Measurements from ENCODE around the gene GGTA1.
A peak's percentile ranks its signal among the peaks of the same experiment; 100 is the strongest.
"Not testable (repeated sequence)": the region's sequence is repeated elsewhere in the genome, so short reads cannot be mapped to it uniquely, and the experiment has no call there.

The GGTA1 gene

DNA sequence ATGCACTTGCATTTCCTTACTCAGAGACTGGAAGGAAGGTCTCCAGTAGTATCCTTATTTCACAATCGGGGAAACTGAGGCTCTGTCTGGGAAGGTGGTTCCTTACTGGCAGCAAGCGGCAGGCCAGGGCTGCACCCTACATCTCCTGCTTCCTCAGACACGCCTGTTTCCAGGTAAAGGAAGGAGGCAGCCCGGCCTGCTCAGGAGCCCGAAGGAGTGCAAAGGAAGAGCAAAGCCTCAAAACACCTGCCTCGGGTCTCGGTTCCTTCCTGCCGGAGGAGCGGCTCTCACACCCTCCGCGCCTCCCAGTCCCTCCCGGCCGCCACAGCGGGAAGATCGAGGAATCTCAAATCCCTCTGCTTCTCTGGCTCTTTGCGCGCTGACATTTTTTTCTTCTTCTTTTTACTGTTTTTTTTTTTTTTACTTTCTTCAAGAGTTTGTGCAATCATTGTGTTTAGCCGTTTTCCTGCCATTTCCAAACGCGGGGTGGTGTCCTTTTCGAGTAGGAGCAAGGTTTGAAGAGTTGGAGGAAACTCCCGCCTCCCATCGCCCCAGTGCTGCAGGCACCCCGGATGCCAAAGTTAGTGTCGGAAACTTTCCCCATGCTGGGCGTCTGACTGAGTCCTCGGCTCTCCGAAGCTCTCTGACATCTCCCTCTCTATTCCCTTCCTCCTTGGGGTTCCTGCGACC is 1.0 kb downstream of the GGTA1 start:
- DNase-seq, result no peak

DNA sequence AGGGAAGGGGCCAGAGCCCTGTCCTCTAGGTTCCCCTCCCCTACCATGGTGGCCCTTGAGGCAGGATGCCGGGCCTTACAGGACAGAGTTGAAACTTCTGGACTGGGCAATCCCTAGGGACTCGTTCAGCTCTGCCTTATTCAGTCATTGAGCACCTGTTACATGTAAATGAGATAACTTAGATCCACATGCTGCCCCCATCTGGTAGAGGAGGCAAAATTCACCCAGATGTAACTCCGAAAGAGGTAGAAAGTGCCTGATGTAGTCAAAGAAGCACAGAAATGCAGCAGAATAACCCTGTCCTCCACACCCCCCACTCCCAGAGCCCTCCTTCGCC is 1.5 kb downstream of the GGTA1 start:
- peak in 1 of 2 donors; percentile 80 for DNase-seq

DNA sequence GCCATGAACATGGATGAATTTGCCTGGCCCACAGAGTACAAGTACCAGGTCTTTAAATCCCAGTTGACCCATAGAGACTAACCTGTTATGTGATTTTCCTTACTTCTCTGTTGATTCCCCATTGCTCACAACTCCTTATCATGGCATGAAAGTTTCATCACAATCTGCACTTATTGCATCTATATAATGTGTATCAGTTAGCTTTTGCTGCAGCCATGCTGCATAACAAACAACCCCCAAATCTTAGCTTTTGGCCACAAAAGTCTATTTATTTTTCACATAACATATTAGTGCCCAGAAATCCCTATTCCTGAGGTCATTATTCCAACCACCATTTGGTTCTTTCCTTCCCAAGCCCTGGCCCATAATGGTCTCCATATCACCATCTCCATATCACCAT is 3.7 kb downstream of the GGTA1 start:
- DNase-seq, result no peak

DNA sequence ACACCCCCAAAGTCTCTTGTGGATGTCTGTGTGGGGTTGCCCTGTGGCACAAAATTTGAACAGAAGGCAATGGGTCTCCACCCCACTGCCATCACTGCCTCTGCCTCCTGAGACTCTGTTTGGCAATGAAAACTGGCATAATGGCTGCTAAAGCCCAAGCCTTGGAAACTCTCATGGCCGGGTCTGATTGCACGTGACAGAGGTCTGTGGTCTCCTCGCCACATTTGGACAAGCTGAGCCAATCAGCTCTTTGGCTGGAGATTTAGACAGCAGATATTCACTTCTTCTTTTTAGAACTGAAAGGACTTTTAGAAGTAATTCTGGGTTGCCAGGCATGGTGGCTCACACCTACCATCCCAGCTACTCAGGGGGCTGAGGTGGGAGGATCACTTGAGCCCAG is 5.5 kb downstream of the GGTA1 start:
- no peak for DNase-seq

DNA sequence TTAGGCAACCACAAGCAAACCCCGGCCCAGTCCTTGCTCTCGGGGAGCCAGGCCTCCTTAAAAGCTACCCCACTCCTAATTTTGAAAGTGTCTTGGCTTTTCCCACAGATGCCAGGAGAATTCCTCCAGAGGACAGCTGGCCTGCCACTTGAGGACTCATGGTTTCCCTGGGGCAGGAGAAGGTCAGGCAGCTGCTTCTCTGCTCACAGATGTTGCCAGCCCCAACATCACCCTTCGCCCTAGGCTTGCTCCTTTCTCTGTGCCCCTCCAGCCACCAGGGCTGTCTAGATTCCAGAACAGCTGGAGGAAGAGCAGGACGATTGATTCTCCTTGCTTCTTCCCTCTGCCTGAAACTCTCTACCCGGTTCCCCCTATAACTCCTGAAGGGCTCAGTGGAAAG is 8.5 kb downstream of the GGTA1 start:
- no peak for DNase-seq

DNA sequence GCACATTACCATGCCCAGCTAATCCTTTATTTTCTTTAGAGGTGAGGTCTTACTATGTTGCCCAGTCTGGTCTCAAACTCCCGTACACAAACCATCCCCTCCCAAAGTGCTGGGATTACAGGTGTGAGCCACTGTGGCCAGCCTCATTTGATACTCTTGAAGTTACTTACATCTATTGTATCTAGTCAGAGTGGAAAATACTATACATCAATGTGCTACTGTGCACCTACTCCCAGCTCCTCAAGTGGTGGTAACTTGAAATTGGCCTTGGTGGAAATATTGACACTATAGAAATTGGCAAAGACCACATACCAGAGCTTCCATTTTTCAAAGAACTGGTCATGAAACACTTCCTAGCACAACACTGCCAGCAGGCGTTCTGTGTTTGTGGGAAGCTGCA is 10.3 kb downstream of the GGTA1 start:
- no peak for DNase-seq

DNA sequence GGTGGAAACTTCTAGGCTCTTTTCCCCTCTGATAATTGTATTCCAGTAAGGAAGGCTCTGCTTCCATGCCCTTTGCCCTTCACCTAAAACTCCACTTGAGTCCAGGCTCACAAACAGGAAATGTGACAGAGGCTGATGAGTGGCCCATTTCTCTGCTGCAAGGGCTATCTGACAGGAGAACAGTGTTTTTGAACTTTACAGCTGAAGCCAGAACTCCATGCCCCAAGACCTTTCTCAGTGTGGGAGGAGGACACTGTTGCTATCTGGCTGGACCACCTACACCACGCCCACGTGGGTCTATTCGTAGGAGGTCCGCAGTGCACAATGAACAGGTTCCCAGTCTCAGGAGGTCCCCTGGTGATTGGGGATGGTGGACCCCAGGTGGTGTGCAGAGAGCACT is 13.6 kb downstream of the GGTA1 start:
- DNase-seq, result no peak

DNA sequence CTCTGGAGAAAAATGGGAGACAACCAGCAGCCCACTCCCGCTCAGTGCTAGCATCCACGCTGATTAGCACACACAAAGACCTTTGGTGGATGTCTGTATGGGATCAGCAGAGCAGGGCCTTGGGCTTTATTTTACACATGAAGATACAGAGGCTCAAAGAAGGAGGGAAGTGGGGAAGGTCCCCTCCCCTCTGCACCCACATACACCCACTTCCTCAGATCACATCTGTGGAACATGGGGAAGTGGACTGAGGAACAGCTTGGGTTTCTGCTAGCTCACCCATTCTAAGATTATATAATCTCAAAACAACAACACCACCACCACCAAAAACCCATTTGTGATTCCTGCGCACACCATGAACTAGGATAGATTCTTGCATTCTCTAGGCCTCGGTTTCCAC is 14.0 kb downstream of the GGTA1 start:
- DNase-seq, result peak in 1 of 2 donors; percentile 38

DNA sequence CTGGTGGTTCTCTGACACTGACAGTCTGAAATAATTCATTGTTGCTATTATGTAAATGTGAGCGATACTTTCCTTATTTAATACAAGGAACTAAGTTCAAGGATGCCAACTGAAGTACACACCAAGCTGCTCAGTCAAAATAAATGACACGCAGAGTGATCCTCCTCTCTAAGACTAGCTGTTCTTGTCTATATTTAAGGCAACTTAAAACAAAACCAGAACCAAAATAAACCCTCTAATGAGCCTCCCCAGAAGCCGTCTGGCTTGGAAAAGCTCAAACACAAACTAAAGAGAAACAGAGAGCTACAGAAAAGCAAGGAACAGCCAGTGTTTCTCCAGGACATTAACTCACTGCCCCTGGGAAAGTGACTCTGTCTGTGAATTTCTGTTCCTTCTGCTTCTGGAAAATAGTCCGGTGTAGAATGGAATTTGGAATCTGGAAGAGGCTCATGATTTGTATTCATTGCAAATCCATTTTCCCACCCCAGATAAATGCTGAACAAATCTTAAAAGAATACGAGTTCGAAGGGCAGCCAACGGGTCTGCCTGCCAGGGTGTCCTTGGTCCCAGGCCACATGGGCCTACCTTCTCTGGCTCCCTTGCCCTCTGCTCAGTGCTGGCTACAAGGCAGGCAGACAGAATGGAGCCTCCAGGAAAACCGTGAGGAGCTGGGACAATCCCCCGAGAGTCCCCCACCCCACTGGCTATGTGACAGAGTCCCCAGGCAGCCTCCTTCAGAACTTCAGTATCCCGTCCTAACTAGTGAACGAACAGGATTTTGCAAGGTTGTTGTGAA is 14.8 kb downstream of the GGTA1 start:
- peak in 1 of 2 donors; percentile 51 for DNase-seq

DNA sequence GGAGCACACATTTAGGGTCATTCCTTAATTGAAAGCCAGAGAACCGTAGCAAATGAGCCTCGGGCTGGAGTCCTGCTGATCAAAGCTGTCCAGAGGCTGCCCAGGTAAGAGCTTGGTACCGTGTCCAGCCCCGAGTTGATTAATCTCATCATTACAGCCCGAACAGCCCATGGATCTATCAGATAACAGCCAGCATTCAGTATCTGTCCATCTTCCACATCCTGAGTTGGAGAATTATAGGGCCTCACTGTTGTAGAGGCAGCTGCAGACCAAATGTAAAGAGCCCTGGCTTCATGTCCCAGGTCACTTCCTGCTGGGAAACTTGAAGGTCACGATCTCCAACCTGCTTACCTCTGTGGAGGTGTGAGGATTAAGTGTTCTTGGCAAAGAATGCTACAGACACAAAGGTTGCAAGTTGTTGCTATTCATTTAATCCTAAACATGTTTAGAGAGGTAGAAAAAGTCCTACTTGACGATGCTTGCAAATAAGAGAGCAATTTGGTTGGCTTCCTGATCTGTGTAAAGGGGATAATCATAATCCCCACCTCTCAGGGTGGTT is 16.1 kb downstream of the GGTA1 start:
- no peak for DNase-seq

DNA sequence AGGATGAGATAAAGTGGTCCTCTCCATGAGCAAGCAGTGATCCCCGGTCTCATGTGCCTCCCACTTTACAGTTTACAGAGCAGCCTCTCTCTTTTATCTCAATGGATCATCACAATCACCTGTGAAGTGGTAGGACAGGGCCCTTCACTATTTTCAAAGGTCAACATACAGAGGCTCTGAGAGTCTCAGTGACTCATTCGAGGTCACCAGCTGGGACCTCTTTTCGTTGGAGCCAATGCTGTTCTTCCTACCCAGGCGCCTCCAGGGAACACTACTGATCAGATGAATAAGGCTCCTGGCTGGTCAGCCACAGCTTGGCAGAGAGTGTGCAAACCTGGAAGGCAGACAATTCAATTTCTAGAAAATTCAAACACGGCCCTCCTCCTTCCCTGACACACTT is 16.6 kb downstream of the GGTA1 start:
- DNase-seq, result no peak

DNA sequence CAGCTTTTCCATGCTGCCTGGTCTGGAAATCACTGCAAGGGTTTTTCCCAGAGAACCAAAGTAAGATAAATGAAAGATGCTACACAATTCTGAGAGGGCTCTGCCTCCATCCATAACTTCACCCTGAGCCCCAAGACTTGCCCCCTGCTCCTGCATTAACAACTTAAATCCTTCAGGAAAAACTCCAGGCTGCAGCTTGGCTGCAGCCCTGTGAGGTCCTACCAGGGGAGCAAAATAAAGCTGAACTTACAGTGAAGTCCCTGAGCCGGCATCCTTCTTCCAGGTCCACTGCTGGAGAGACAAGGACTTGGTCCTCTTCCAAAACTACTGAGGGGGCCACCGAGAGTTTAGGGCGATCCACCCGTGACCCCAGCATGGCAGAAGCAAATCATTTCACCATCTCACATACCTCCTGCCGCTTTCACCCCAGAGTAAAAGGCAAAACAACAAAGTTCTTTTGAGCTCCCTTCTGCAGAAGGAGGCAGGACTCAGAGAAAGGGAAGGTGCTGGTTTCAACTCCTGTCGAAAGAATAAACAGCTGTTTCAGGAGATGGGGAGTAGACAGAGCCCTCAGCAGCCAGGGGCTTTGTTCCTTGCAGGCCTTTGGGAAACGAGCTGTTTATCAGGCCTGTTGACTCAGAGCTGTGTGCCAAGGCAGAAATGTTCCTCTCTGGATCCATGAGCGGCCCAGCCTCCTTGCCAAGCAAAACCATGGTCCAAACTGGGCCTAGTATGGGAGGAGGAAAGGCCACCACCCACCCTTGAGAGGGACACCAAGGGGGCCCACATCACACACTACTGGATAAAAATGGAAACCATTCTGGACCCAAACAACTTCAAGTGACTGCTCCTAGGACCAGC is 20.6 kb downstream of the GGTA1 start:
- no peak for DNase-seq

DNA sequence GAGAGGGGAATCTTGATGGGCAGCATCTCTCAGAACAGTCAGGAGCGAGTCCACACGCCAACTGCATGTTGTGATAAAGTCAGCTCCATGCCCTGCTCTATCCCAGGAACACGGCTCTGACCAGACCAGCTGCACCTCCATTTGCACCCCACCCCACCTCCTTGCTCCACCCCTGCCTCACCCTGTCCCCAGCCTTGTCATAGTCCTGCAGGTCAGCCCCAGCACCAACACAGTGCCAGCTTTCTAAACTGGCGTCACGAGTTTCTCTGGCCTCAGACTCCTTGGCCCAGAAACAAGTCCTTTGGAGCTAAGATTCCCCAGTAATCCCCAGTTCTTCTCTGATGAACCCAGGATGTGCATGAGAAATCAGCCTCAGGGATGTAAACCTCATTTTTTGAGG is 23.5 kb downstream of the GGTA1 start:
- DNase-seq, result no peak

DNA sequence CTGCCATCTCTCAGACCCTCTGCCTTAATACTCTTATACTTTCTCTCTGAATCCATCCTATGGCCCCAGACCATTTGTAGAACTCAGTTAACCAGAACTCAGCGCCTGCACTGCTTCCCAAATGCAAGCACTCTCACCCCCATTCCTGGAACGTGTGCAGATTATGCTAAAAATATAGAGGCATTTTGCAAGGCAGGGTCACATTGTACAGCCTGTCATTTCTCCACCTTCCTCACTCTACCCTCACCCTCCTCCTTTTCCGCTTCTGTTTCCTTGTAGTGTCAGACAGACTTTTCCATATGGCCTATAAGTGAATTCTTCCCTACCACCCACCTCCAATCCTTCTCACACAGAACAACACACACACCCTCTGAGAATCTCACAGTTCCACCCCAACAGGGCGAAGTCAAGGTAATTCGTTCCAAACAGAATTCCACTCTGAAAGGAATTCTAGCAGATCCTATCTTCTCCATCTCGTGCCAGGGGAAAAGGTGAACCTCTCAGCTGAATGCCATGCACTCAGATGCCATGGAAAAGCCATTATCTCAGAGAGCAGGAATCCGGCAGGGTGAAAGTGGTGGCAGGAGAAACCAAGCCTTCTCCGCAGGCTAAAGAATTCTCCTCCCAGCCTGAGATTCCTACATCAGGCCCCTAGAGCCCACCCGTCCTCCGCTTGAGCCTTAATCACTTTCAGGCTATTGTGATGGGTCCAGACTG is 25.3 kb downstream of the GGTA1 start:
- no peak for DNase-seq

DNA sequence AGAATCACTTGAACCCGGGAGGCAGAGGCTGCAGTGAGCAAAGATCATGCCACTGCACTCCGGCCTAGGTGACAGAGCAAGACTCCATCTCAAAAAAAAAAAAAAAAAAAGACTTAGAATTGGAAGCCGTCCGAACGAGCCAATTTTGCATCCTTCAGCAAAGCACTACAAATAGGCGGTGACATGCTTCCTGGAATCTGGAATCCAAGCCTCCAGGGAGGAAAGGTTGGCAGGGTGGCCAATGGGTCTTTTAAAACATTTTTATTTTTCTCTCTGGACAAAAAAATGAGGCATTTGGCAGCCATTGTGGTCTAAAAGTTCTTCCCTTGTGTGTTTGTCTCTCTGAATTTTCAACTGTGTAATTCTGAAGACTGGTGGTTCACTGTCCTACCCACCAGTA is 26.4 kb downstream of the GGTA1 start:
- no peak for DNase-seq

DNA sequence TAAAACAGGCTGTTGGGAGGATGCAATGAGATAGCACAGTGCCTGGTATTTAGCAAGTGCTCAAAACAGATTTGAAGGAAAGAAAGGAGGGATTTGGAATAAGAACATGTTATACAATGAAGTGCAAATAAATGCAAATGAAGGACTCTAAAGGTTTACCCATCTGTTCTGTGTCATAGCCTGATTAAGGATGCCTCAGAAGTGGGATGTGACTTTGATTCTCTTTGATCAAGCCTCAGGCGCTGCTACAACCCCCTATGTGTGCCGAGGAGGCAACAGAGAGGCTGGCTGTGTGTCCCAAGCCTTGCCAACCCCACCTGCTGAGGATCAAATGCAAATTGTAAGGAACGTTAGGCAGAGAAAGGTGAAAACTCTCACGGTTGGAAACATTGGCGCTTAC is 27.2 kb downstream of the GGTA1 start:
- DNase-seq, result no peak

DNA sequence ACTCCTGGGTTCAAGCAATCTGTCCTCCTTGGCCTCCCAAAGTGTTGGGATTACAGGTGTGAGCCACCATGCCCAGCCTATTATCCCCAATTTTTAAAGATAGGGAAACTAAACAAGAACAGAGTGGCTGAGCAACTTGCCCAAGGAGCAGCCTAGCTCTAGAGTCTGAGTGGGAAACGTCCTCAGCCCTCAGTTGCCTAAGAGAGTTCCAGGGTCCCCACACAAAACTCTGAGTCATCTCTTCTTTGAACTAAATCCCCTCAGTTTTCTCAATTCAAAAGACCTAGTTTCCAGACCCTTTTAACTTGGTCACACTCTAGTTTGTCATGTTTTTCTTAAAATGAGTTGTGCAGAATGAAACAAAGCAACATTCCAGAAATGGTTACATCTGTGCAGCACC is 33.5 kb downstream of the GGTA1 start:
- no peak for DNase-seq

DNA sequence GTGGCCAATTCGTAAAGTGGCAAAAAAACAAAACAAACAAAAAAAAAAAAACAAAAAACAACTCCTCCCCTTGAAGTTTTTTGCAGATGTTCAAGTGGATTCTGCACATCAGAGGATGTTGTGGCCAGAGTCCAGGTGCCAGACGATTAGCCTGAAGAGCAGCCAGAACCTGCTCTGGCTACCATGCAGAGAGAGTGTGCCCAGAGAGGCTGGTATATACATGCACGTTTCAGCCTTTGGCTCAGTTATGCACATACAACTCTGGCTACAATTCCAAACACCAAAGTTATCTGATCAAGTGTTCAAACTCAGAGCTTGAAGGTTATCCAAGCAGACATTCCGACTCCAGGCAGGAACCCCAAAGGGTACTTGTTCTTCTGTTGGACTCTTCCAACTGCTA is 34.7 kb downstream of the GGTA1 start:
- no peak for DNase-seq

DNA sequence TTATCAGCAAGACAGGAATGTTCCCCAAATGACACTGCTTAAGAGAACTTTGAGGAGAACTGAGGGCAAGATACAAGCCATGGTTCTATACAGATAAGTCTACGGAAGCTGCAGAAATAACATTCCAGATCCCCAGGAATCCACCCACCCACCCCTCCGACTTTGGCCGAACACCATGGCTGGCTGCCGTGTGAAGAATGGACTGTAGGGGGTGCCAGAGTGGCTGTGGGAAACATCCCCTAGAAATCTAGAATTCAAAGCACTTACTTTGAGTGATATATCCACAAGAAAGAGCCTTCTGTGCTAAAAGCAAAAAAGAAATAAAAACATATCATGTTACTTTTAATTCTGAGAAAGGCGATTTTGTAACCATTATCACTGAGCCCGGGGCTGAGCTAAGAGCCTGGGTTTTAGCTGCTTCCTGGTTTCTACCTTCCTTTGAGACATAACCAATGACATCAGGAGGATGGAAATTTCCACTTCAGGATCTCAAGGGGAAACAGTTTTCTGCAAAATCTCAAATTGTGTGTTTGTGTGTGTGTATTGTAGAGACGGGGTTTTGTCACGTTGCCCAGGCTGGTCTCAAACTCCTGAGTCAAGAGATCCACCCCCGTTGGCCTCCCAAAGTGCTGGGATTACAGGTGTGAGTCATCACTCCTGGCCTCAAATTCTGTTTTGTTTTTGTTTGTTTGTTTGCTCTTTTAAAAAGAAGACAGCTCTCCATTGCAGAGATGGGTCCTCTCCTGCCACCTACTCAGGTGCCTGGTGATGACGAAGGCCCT is 36.4 kb downstream of the GGTA1 start:
- peak in 1 of 2 donors; percentile 22 for DNase-seq

DNA sequence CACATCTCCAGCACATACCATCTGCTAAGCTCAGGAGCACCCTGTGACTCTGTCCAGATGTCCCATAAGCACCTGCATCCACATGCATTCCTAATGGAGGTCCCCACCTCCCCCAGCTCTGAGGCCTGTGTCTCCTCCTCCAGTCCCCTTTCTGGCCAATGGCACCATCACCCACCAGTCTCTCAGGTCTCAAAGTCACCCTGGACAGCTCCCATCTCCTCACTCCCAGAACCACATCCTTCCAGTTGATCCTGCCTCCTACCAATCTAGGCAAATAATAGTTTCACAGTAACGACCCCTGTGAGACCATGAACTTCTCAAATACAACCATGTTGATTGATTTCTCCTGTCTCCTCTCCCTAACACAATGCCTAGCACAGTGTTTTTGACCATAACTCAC is 40.1 kb downstream of the GGTA1 start:
- DNase-seq, result no peak

DNA sequence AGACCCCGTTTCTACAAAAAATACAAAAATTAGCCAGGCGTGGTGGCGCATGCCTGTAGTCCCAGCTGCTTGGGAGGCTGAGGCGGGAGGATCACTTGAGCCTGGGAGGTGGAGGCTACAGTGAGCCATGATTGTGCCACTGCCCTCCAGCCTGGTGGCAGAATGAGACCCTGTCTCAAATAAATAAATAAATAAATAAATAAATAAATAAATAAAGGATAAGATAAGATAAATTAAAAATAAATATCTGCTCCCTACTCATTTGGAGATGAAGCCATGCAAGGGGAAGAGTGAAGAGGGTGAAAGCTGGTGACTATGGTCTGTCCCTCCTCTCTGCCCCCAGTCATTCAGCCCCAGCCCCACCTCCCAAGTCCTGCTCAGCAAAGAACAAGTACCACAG is 41.2 kb downstream of the GGTA1 start:
- not testable (repeated sequence) for DNase-seq
